WERI-Rb-1 (cell line): ENCODE results near the gene LATS1.
A peak's percentile ranks its signal among the peaks of the same experiment; 100 is the strongest.

Experiments used
- DNase-seq: peaks from one replicate; pipeline ENCODE4 v3.0.0-alpha.2; 2020
- H3K27ac ChIP-seq: fragments of 250-450 bp; sonication (Bioruptor Pico); 2 replicates; pipeline ENCODE4 v1.5.1; 2020; ENCODE audit warnings: mild to moderate bottlenecking, moderate library complexity
- H3K27me3 ChIP-seq: fragments of 250-450 bp; sonication (Bioruptor Pico); 2 replicates; pipeline ENCODE4 v1.5.1; 2021; ENCODE audit warnings: mild to moderate bottlenecking, low read depth, moderate library complexity; ENCODE audit not compliant: insufficient read depth, severe bottlenecking
- H3K36me3 ChIP-seq: fragments of 250-450 bp; sonication (Bioruptor Pico); 2 replicates; pipeline ENCODE4 v1.5.1; 2020; ENCODE audit warnings: mild to moderate bottlenecking, moderate library complexity
- H3K4me3 ChIP-seq: 2 replicates; pipeline ENCODE4 v1.5.1; 2011; ENCODE audit warnings: low read depth, mild to moderate bottlenecking, control low read depth, low read length
- H3K9me3 ChIP-seq: fragments of 250-450 bp; sonication (Bioruptor Pico); 2 replicates; pipeline ENCODE4 v1.5.1; 2021; ENCODE audit warnings: mild to moderate bottlenecking, moderate library complexity; ENCODE audit not compliant: severe bottlenecking
- CTCF ChIP-seq: IDR thresholded peaks from 2 replicates; pipeline ENCODE4 v1.5.1; 2011; ENCODE audit warnings: low read depth, mild to moderate bottlenecking, control low read depth, inconsistent platforms, low read length

Gene LATS1

GRCh38 chr6:149723771-149724417 is 6.0 kb upstream of the LATS1 start:
- DNase-seq: peak; percentile 54
- Histone ChIP-seq H3K27ac (no peak overlapping the region), H3K36me3 (peaks cover 48% of the 10 kb centered on the region), H3K27me3 (no peaks in the 10 kb centered on the region), H3K9me3 (no peaks in the 10 kb centered on the region), H3K4me3 (no peak overlapping the region)
- TF ChIP-seq CTCF: peak; percentile 80

GRCh38 chr6:149723262-149723661 is 5.4 kb upstream of the LATS1 start:
- Histone ChIP-seq H3K27ac (no peak overlapping the region), H3K27me3 (no peaks in the 10 kb centered on the region), H3K4me3 (no peak overlapping the region), H3K9me3 (no peaks in the 10 kb centered on the region), H3K36me3 (peaks cover 42% of the 10 kb centered on the region)
- DNase-seq: no peak
- TF ChIP-seq CTCF: no peak

GRCh38 chr6:149719531-149719930 is 1.6 kb upstream of the LATS1 start:
- no peak for DNase-seq
- no peak overlapping the region for H3K27ac ChIP-seq
- H3K4me3 ChIP-seq: no peak overlapping the region
- no peak for TF ChIP-seq CTCF
- peaks cover 31% of the 10 kb centered on the region for H3K36me3 ChIP-seq
- H3K27me3 ChIP-seq: no peaks in the 10 kb centered on the region
- H3K9me3 ChIP-seq: no peaks in the 10 kb centered on the region

- no peak for TF ChIP-seq CTCF
- DNase-seq: no peak
- H3K4me3 ChIP-seq: peak overlapping the region; percentile 90
These were observed 680 bp downstream of the LATS1 start for GRCh38 chr6:149717255-149717587.

GRCh38 chr6:149716181-149716963 is 1.5 kb downstream of the LATS1 start:
- no peaks in the 10 kb centered on the region for H3K27me3 ChIP-seq
- no peaks in the 10 kb centered on the region for H3K9me3 ChIP-seq
- H3K36me3 ChIP-seq: peaks cover 19% of the 10 kb centered on the region
- no peak overlapping the region for H3K27ac ChIP-seq
- H3K4me3 ChIP-seq: peak overlapping the region; percentile 90
- DNase-seq: no peak
- no peak for TF ChIP-seq CTCF

More at GRCh38 chr6:149717255-149717587, 680 bp downstream of the LATS1 start:
- Histone ChIP-seq H3K27me3 (no peaks in the 10 kb centered on the region), H3K9me3 (no peaks in the 10 kb centered on the region), H3K27ac (peak overlapping the region; percentile 95), H3K36me3 (peaks cover 19% of the 10 kb centered on the region)
